Measurements from ENCODE around the gene NVL.

Gene NVL

GRCh38 chr1:224276771-224277487 is 53.0 kb downstream of the NVL start:
- DNase-seq, result no peak

GRCh38 chr1:224274970-224275626 is 54.9 kb downstream of the NVL start:
- no peak for DNase-seq

DNA sequence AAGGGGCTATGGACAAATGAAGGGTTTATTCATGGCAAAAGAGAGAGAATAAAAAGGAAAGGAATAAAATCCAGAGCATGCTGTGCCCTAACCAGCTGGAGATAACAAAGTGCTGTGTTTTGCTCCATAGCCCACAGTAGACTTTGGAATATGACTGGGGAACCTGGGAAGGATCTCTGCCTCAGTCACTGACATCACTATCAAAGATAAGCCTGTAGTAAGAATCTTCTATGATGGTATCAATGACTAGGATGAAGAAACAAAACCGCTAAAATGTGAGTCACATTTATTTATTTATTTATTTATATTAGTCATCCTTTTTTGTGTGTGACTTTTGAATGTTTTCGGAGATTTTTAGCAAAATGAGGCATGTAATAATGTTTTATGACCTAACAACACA is 56.3 kb downstream of the NVL start:
- DNase-seq, result no peak

DNA sequence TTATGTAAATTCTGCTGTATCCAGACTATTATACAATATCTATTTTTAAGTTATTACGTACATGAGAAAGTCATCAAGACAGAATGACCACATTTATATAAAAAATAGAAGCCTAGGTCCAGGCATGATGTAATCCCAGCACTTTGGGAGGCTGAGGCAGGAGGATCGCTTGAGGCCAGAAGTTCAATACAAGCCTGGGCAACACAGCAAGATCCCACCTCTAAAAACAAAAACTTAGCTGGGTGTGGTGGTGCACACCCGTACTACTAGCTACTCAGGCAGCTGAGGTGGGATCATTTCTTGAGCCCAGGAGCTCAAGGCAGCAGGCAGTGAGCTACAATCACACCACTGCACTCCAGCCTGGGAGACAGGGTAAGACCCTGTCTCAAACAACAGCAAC is 58.9 kb downstream of the NVL start:
- DNase-seq, result no peak

- no peak for DNase-seq
These were observed 62.0 kb downstream of the NVL start for GRCh38 chr1:224267925-224268324.

DNA sequence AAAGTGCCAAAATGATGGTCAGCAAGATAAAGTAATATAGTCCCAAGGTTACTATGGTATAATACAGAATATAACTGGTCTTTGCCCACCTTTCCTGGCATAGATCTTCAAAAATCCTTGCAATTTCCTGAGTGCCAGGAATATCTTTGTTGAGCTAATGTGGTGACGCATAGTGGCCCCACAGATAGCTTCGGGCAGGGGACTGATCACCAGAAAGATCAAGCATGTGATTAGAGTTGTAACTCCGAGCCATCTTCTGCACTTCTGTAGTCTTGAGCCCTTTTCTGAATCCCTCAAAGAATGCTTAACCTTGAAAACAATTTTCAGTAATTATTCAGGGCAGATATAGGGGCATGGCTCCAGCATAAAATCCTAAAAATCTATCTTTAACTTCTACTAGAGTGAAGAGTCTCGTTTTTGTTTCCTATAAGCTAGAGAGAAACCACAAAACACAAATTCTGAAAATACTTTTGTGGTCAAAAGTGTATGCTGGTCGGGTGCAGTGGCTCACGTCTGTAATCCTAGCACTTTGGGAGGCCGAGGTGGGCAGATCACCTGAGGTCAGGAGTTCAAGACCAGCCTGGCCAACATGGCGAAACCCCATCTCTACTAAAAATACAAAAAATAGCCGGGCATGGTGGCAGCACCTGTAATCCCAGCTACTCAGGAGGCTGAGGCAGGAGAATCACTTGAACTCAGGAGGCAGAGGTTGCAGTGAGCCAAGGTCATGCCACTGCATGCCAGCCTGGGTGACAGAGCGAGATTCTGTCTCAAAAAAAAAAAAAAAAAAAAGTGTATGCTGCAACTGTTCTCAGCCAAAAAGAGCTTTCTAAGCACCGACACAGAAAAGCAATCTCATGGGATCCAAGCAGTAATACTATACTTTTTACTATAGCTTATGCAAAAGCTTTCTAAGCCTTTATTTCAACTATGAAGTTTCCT is 62.8 kb downstream of the NVL start:
- DNase-seq, result no peak

GRCh38 chr1:224266105-224266914 is 63.7 kb downstream of the NVL start:
- DNase-seq, result no peak

GRCh38 chr1:224264321-224264720 is 65.7 kb downstream of the NVL start:
- no peak for DNase-seq

DNA sequence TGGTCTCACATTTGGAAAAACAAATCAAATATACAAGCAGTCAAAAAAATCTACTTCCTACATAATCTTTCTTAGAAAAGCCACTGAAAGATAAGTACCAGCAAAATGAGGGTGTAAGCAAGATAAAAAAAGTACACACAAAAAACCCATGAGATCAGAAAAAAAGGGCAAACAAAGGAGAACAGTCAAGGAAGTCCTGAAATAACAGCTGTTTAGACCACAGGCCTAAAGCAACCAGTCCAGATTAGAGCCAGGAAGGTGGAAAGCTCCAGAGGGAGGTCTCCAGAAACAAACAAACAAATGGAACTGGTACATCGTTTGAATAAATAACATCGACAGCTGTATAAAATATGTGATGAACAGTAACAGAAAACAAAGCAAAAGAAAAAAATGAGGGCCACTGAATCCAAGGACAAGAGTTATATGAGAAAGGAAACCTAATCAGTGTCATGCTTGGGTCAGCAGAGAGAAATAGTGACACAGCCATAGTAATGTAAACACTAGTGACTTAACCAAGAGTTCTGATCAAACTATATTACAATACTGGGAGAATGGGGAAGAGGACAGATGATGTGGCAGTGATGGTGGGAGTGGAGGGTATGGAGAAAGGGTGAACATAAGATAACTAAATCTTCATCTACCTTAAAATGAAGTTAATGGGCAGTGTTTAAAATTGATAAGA is 67.5 kb downstream of the NVL start:
- no peak for DNase-seq

DNA sequence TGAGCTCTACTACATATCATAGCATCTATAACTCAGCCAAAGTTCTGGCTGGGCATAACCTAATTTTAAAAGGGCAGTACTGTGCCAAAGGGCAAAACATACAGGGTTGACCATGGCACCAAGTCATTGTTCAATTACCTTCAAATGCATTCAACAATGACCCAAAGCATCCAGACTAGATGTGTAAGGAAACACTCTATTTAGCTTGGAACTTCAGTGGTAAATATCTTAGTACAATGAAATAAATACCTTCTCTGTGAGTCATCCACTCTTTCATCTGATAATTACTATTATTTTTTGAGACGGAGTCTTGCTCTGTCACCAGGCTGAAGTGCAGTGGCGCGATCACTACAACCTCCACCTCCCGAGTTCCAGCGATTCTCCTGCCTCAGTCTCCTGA is 70.0 kb downstream of the NVL start:
- DNase-seq, result no peak

DNA sequence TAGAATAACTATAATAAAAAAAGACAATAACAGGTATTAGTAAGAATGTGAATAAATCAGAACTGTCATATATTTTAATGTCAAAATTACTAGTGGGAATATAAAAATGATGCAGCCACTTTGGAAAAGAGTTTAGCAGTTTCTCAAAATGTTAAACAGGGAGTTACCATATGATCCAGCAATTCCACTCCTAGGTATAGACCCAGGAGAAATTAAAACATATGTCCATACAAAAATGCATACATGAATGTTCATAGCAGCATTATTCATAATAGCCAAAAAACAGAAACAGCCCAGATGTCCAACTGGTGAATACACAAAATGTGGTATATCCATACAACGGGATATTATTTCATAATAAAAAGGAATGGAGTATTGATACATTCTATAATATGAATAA is 71.6 kb downstream of the NVL start:
- no peak for DNase-seq

- DNase-seq, result no peak
These were observed 73.3 kb downstream of the NVL start for GRCh38 chr1:224256640-224257039.

GRCh38 chr1:224253721-224254120 is 76.3 kb downstream of the NVL start:
- no peak for DNase-seq

DNA sequence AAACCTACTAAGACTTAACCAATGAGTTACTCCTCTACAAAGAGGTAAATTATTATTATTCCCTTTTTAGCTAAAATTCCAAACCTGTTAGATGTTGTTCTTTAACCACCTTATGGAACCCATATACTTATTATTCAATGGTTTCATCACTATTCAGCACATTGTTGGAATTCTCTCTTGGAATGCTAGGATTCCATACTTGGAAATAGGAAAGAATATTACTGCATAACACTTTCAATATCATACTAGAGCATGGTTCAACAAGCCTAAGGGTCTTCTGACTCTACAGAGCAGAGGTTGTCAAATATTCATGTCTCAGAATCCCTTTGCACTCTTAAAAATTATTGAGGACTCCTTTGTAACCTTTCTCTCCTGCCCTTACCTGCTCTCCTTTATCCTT is 77.5 kb downstream of the NVL start:
- DNase-seq, result no peak

DNA sequence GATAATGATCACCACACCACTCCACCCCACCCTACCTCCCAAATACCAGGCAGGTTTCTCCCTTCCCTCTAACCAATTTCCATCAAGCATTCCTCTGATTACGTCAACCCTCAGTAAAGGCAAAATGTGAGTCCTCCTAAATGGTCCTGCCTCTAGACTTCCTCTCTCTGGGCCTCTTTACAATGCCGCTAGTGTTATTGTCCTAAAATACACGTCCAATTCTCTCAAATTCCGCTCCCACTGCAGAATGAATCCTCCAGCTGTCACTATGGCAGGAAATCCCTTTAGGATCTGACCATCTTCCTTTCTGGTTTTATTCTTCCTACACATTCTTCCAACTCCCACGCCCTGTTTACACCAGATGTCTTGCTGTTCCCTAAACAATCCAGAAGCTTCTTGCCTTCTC is 78.2 kb downstream of the NVL start:
- DNase-seq, result no peak

- no peak for DNase-seq
These were observed 84.8 kb downstream of the NVL start for GRCh38 chr1:224245188-224245587.

DNA sequence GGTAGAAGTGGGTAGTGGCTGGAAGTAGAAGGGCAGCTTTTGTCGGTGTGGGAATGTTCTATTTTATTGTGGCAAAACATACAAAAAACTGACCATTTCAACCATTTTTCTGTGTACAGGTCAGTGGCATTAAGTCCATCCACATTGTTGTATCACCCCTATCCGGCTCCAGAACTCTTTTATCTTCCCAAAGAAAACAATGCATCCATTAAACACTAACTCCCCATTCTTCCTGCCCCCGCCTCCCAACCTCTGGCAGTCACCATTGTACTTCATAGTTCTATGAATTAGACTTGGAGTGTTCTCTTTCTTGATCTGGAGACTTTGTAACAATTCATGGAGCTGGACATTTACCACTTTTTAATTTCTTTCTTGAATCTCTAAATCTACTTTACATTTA is 91.2 kb downstream of the NVL start:
- no peak for DNase-seq

GRCh38 chr1:224238212-224238611 is 91.8 kb downstream of the NVL start:
- DNase-seq, result no peak

DNA sequence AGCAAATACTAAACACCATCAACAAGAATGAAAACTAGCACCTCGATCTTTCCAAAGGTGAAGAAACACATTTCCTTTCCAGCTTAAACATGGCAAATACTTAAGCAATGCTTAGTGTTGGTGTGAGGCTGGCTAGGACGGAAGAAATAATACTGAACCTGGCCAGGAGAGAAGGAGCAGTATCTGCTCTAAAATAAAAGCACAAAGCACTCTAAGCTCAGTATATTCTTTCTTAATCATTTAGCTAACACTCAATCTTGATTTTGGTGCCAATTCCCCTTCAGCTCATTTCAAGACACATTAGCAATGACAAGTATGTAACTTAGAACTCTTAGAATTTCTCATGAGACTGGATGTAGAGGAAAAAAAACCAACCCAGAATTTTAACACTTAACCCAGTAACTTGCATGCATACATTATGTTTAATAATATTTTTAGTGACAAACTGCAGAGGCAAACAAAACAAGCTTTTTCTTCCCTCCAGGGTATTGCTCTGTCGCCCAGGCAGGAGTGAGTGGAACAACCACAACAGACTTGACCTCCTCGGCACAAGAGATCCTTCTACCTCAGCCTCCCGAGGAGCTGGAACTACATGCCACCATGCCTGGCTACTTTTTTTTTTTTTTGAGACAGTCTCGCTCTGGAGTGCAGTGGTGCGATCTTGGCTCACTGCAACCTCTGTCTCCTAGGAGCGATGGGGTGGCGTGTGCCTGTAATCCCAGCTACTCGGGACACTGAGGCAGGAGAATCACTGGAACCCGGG is 92.7 kb downstream of the NVL start:
- DNase-seq, result no peak

DNA sequence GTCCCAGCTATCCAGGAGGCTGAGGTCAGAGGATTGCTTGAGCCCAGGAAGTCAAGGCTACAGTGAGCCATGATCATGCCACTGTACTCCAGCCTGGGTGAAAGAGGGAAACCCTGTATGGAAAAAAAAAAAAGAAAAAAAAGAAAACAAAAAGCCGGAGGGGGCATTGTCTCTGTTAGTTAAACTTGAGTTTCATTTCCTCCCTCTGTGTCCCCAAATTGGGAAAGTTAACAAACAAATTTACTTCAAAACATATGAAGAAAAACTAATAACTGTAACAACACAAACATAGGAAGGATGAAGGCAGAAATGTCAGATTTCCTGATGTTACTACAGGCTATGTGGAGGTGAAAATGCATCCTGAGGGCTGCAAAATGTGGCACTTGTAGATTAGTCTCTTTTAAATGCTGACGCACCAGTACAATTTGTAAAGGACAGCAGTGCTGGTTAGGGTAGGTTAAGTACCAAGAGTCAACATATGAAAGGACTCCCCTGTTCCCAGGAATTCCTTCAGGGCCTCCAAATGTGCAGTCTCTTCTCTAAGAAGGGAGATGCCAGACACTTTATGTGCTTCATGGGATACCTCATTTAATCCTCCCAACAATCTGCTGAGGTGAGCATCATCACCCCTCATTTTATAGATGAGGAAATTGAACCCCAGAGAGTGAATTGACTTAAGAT is 94.0 kb downstream of the NVL start:
- no peak for DNase-seq

DNA sequence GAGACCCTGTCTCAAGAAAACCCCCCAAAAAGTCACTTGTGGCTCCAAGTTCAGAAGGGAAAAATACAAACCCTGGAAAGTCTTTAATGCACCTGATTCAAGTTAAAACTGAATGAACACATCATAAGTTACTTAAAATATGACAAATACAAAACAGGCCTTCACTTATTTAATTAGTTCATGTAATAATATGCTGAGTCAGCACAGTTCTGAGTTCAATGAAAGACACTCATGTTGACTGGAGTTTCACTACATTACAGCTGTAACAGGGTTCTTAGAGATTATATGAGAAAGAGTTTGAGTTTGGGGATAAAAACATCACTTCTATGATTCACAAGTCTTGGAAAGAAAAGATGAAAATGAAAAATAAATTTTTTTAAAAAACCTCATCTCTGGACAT is 96.0 kb downstream of the NVL start:
- DNase-seq, result no peak

All from 8988T (cell line).